K562 (cell line): ENCODE measurements around the gene WIPF3. TPM values are rescaled to one million over a fixed set of nuclear protein-coding genes. Genes with fewer than 3 reads are reported as not detected.

Source experiments
- ATAC-seq: fragments of 200-7000 bp; cut with Tn5 transposase; 3 replicates; pipeline ENCODE4 v1.9.1; 2020; ENCODE audit warnings: moderate library complexity
- BruUV-seq: library from RNA; stranded (reverse); fragments of 400-500 nt; replicated peaks from 2 replicates; lab custom pipeline; 2021; lab: Mats Ljungman, UMichigan
- CTCF ChIA-PET: fragments of 300-600 bp; formaldehyde crosslinking; extraction: SDS; loops from one replicate; lab custom pipeline; 2021; ENCODE audit warnings: low intra/inter-chr PET ratio; lab: Yijun Ruan, JAX
- POLR2A ChIA-PET: fragments of 300-600, 350-650 bp; sonication (Branson Sonifier 250); formaldehyde crosslinking; extraction: SDS; loops from one replicate; lab custom pipeline; 2021; ENCODE audit warnings: antibody characterized with exemption, inconsistent platforms; lab: Yijun Ruan, JAX
- DNase-seq, 4 experiments: peaks; one replicate each; pipeline versions ENCODE4 v3.0.0 to v3.0.0-alpha.2; 2011 to 2018; ENCODE audit warnings: low spot score in 3 of 4, mixed read lengths in 3 of 4; ENCODE audit errors: extremely low read depth in 1 of 4
- FAIRE-seq: peaks from 2 replicates; lab custom pipeline; 2011; peaks lifted over from hg19 to GRCh38; lab: Jason Lieb, UNC
- H2AFZ ChIP-seq: 2 replicates; pipeline ENCODE4 v1.6.0; 2011; ENCODE audit warnings: low read depth, low read length, control low read depth, inconsistent platforms
- H3K27ac ChIP-seq: fragments of 200-600 bp; 3 replicates; pipeline ENCODE4 v1.8.0; 2011; ENCODE audit warnings: low read depth, mild to moderate bottlenecking, control low read depth, inconsistent platforms, low read length, moderate library complexity, mixed read lengths; ENCODE audit errors: extremely low read depth
- H3K27me3 ChIP-seq, 2 experiments: fragments of 300-600 bp in 1 of 2; 2 replicates in 1 of 2; 3 replicates in 1 of 2; pipeline versions ENCODE4 v1.6.0 to v1.8.0; 2011; ENCODE audit warnings: inconsistent platforms in 2 of 2, low read length in 2 of 2, mild to moderate bottlenecking in 1 of 2, mixed read lengths in 1 of 2, moderate library complexity in 1 of 2; ENCODE audit not compliant: control insufficient read depth in 2 of 2, insufficient read depth in 2 of 2
- H3K36me3 ChIP-seq: fragments of 300-600 bp; 3 replicates; pipeline ENCODE4 v1.8.0; 2011; ENCODE audit warnings: mild to moderate bottlenecking, low read length, inconsistent platforms; ENCODE audit not compliant: control insufficient read depth, insufficient read depth
- H3K4me1 ChIP-seq, 2 experiments: fragments of 200-600 bp in 1 of 2; replicated peaks in 1 of 2; 2 replicates in 1 of 2; 3 replicates in 1 of 2; pipeline versions ENCODE4 v1.5.1 to v1.8.0; 2011; ENCODE audit warnings: inconsistent platforms in 2 of 2, low read length in 2 of 2, mild to moderate bottlenecking in 1 of 2, mixed read lengths in 1 of 2, moderate library complexity in 1 of 2; ENCODE audit not compliant: control insufficient read depth in 2 of 2, insufficient read depth in 2 of 2
- H3K4me2 ChIP-seq: 2 replicates; pipeline ENCODE4 v1.6.1; 2011; ENCODE audit warnings: low read length, control low read depth, inconsistent platforms, mixed read lengths; ENCODE audit not compliant: insufficient read depth
- H3K4me3 ChIP-seq: fragments of 200-600 bp; sonication (generic), shearing (Covaris generic); 2 replicates; pipeline ENCODE4 v1.5.1; 2016; ENCODE audit warnings: control low read depth, inconsistent platforms
- H3K79me2 ChIP-seq: fragments of 200-600 bp; 3 replicates; pipeline ENCODE4 v1.8.0; 2011; ENCODE audit warnings: low read length, inconsistent platforms; ENCODE audit not compliant: control insufficient read depth, insufficient read depth
- H3K9ac ChIP-seq, 2 experiments: 2 replicates each; pipeline versions ENCODE4 v1.6.0 to v1.6.1; 2011; ENCODE audit warnings: low read depth in 2 of 2, low read length in 2 of 2, control low read depth in 1 of 2, inconsistent platforms in 1 of 2, mild to moderate bottlenecking in 1 of 2, mixed read lengths in 1 of 2; ENCODE audit not compliant: insufficient read depth in 1 of 2
- H3K9me1 ChIP-seq: one replicate; pipeline ENCODE4 v1.6.0; 2011; ENCODE audit warnings: inconsistent platforms, mild to moderate bottlenecking, low read length, moderate library complexity; ENCODE audit not compliant: control insufficient read depth, insufficient read depth
- H3K9me3 ChIP-seq: replicated peaks from 2 replicates; pipeline ENCODE4 v1.5.1; 2011; ENCODE audit warnings: low read depth, low read length, inconsistent platforms; ENCODE audit not compliant: control insufficient read depth, insufficient read depth
- H4K20me1 ChIP-seq: replicated peaks from 2 replicates; pipeline ENCODE4 v1.6.1; 2011; ENCODE audit warnings: low read length, inconsistent platforms, mixed read lengths; ENCODE audit not compliant: control insufficient read depth, insufficient read depth
- CREM ChIP-seq: IDR thresholded peaks from 2 replicates; pipeline ENCODE4 v1.6.1; 2014; ENCODE audit warnings: antibody characterized with exemption, low read depth
- E2F4 ChIP-seq: sonication (generic); formaldehyde crosslinking; IDR thresholded peaks from 2 replicates; pipeline ENCODE4 v1.8.0; 2022; ENCODE audit warnings: mild to moderate bottlenecking, low read depth, missing genetic modification reagents
- FOXK1 ChIP-seq: sonication (generic); formaldehyde crosslinking; IDR thresholded peaks from 2 replicates; pipeline ENCODE4 v1.8.0; 2022; ENCODE audit warnings: missing genetic modification reagents, mild to moderate bottlenecking, borderline replicate concordance
- FUS ChIP-seq: fragments of 200-400 bp; formaldehyde crosslinking; optimal IDR thresholded peaks from 2 replicates; pipeline ENCODE3; 2017; ENCODE audit warnings: low read depth, low read length
- HOXB6 ChIP-seq: fragments of 250-450 bp; sonication (Bioruptor Pico); IDR thresholded peaks from 2 replicates; pipeline ENCODE4 v1.5.1; 2022; ENCODE audit warnings: mild to moderate bottlenecking, borderline replicate concordance
- PURB ChIP-seq: sonication (generic); formaldehyde crosslinking; IDR thresholded peaks from 2 replicates; pipeline ENCODE4 v1.9.0; 2021; ENCODE audit warnings: low read depth, mild to moderate bottlenecking, missing genetic modification reagents
- RBM39 ChIP-seq: fragments of 200-400 bp; formaldehyde crosslinking; optimal IDR thresholded peaks from 2 replicates; pipeline ENCODE3; 2018; ENCODE audit warnings: low read depth, low read length
- RFX1 ChIP-seq: fragments of 450-650 bp; IDR thresholded peaks from 2 replicates; pipeline ENCODE4 v1.6.1; 2016; ENCODE audit warnings: mild to moderate bottlenecking, moderate library complexity
- SMAD3 ChIP-seq: fragments of 450-650 bp; formaldehyde crosslinking; conservative IDR thresholded peaks from 2 replicates; pipeline ENCODE4 v1.4.0; 2020; ENCODE audit warnings: mild to moderate bottlenecking
- SNRNP70 ChIP-seq: fragments of 200-400 bp; formaldehyde crosslinking; optimal IDR thresholded peaks from 2 replicates; pipeline ENCODE3; 2017; ENCODE audit warnings: low read depth, low read length
- SP2 ChIP-seq: IDR thresholded peaks from 2 replicates; pipeline ENCODE4 v1.6.1; 2011; ENCODE audit warnings: mild to moderate bottlenecking, low read depth, low read length, moderate library complexity; ENCODE audit not compliant: poor library complexity, severe bottlenecking; ENCODE audit errors: extremely low read depth
- ZC3H8 ChIP-seq: fragments of 450-650 bp; IDR thresholded peaks from 2 replicates; pipeline ENCODE4 v1.6.1; 2017
- ZKSCAN8 ChIP-seq: fragments of 200-800 bp; sonication (Bioruptor generic); IDR thresholded peaks from 2 replicates; pipeline ENCODE4 v1.6.1; 2016; ENCODE audit warnings: missing genetic modification characterization, missing compliant biosample characterization
- ZNF436 ChIP-seq: fragments of 250-450, 450-650 bp; sonication (Bioruptor Pico); formaldehyde crosslinking; IDR thresholded peaks from 2 replicates; pipeline ENCODE4 v1.7.0; 2020; ENCODE audit warnings: mild to moderate bottlenecking
- WGBS: fragments of 100-300 bp; shearing (Covaris generic); methylation state at CpG from one replicate; pipeline ENCODE4 v1.1.6; 2016; ENCODE audit warnings: low coverage, mixed read lengths; ENCODE audit not compliant: insufficient coverage; ENCODE audit errors: missing lambda C conversion rate; 5-methylcytosine and 5-hydroxymethylcytosine counted together
- in situ Hi-C: fragments of 300-500 bp; cut with MboI; formaldehyde crosslinking; loops from 4 replicates; pipeline ENCODE4 v1.15.0; 2018; ENCODE audit warnings: inconsistent platforms, mixed read lengths
- intact Hi-C: fragments of 100-400 bp; cut with micrococcal nuclease; formaldehyde crosslinking; loops from 2 replicates; pipeline ENCODE4 v1.14.2; 2022
- polyA plus RNA-seq, 8 experiments: library from polyadenylated mRNA; depleted of rRNA in 4 of 8; stranded (reverse) in 5 of 8; unstranded in 3 of 8; fragments of >200 nt; fragmentation: Nextera tagmentation in 2 of 8; fragmentation: Illumina TruSeq in 1 of 8; extraction: Ambion mirVana in 2 of 8; extraction: Trizol in 1 of 8; gene quantifications; 2 replicates each; pipeline versions ENCODE4 v1.2.1 to v1.2.3, GENCODE V29; 2011 to 2014; ENCODE audit warnings: inconsistent platforms in 1 of 8, missing spikeins in 1 of 8
- total RNA-seq, 7 experiments: library from RNA; depleted of rRNA in 6 of 7; stranded (reverse); fragments of >200 nt in 6 of 7; fragmentation: Illumina TruSeq in 2 of 7; extraction: Trizol in 2 of 7; gene quantifications; 2 replicates each; pipeline versions ENCODE4 v1.2.1 to v1.2.3, GENCODE V29; 2011 to 2021; ENCODE audit warnings: low replicate concordance in 1 of 7

WIPF3 gene
- total and polyA plus RNA-seq, 9 of the 15 experiments (the other 6 are each of a cell fraction or from before 2014, with no cell fraction given): 0.18 to 3.2 (median 1.7) TPM

DNA sequence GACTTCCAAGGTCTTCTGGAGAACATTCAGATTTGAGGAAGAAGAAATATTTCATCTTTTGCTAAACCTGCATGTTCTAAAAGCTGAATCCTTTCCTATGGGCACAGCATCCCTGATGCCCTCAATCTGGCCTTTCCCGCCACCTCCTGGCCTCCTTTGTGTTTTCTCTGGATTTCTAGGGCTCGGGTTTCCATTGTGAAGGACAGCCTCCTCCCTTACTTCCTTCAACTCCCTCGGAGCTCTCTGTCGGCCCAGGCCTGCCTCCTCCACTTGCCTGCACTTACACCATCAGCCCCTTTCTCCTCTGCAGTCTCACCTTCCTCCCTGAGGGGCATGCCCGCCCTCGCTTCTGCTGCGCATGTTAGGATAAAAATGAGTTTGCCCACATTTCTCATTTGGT, 75.4 kb downstream of the WIPF3 start:
- TF ChIP-seq PURB (CRISPR knock-in tag): no peak
- TF ChIP-seq HOXB6 (CRISPR knock-in tag): no peak
- no peak for TF ChIP-seq CREM
- no peak for TF ChIP-seq SMAD3
- no peak for TF ChIP-seq ZC3H8
- TF ChIP-seq SP2: no peak
- Histone ChIP-seq H3K9me1 (no peaks in the 10 kb centered on the region), H3K4me2 (no peak overlapping the region), H3K9ac (no peak overlapping the region), H3K9me3 (no peaks in the 10 kb centered on the region), H3K27me3 (no peaks in the 10 kb centered on the region), H3K36me3 (no peaks in the 10 kb centered on the region), H3K4me1 (no peaks in the 10 kb centered on the region), H3K4me3 (no peak overlapping the region), H4K20me1 (no peaks in the 10 kb centered on the region), H3K79me2 (no peaks in the 10 kb centered on the region), H3K27ac (no peak overlapping the region), H2AFZ (no peak overlapping the region)
- ChIA-PET POLR2A (interaction anchor here (0.7 kb wide), 1 partner anchor 41 kb away, joined by 3 read pairs; no protein-coding TSS in a partner anchor), CTCF (no interaction called here)
- FAIRE-seq: no peak
- no peak for DNase-seq
- intact Hi-C loops: no loop called here
- in situ Hi-C loops: no loop called here
- no TSS peak for BruUV-seq
- 26% methylated on average over 7 of the region's 7 CpGs for WGBS
- no peak for ATAC-seq

DNA sequence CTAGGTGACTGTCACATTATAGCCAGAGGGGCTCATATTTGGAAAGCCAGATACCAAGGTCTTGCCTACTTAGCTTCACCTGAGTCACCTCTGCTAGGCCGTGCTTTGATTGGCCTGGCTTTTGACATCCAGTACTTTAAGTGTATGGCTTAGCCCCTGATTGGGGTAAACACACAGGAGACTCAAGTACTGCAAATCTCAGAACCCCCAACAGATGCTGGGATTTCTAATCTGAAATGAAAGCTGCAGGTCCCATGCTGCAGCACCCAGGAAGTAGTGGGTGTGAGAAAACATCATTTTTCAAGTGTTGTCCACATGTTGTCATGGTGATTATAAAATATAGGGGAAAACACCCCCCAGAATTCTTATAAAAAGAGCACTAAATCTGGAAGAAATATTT, 76.2 kb downstream of the WIPF3 start:
- no peak for TF ChIP-seq ZNF436
- peak; percentile 40 for TF ChIP-seq RFX1
- no peak for TF ChIP-seq E2F4 (CRISPR knock-in tag)
- no peak for TF ChIP-seq FOXK1 (CRISPR knock-in tag)
- no peak for TF ChIP-seq ZKSCAN8 (CRISPR knock-in tag)
- TF ChIP-seq RBM39: no peak
- TF ChIP-seq SNRNP70: no peak
- no peak for TF ChIP-seq FUS
- no TSS peak for BruUV-seq
- H3K27ac ChIP-seq: no peak overlapping the region
- no peak overlapping the region for H3K4me2 ChIP-seq
- no peaks in the 10 kb centered on the region for H3K79me2 ChIP-seq
- ChIA-PET POLR2A (no interaction called here), CTCF (interaction anchor here (0.8 kb wide), 1 partner anchor 9 kb away, joined by 3 read pairs; no protein-coding TSS in a partner anchor)
- no peak overlapping the region for H3K9ac ChIP-seq
- H3K27me3 ChIP-seq: no peaks in the 10 kb centered on the region
- no peaks in the 10 kb centered on the region for H3K9me3 ChIP-seq
- no peak for FAIRE-seq
- H2AFZ ChIP-seq: no peak overlapping the region
- no peaks in the 10 kb centered on the region for H3K4me1 ChIP-seq
- H3K9me1 ChIP-seq: no peaks in the 10 kb centered on the region
- no peak overlapping the region for H3K4me3 ChIP-seq
- intact Hi-C loops: no loop called here
- H4K20me1 ChIP-seq: no peaks in the 10 kb centered on the region
- in situ Hi-C loops: no loop called here
- DNase-seq: no peak
- WGBS: 20% methylated on average over 1 of the region's 1 CpG
- no peaks in the 10 kb centered on the region for H3K36me3 ChIP-seq
- ATAC-seq: no peak
